Astrocyte (in vitro differentiated cells and primary cell): Measurements from ENCODE around the gene CNPPD1. TPM values are rescaled to one million over a fixed set of nuclear protein-coding genes. Genes with fewer than 3 reads are reported as not detected.

Experiments
- DNase-seq: peaks from one replicate; pipeline ENCODE4 v3.0.0-alpha.2; 2010; ENCODE audit warnings: low read depth
- FAIRE-seq: peaks from 2 replicates; lab custom pipeline; 2011; peaks lifted over from hg19 to GRCh38; lab: Jason Lieb, UNC
- H2AFZ ChIP-seq: 2 replicates; pipeline ENCODE4 v1.6.0; 2012; ENCODE audit warnings: low read depth, low read length, inconsistent platforms
- H3K27ac ChIP-seq: 2 replicates; pipeline ENCODE4 v1.5.1; 2011; ENCODE audit warnings: low read depth, low read length, inconsistent platforms
- H3K27me3 ChIP-seq: 2 replicates; pipeline ENCODE4 v1.6.0; 2011; ENCODE audit warnings: low read length, inconsistent platforms; ENCODE audit not compliant: insufficient read depth
- H3K36me3 ChIP-seq: 2 replicates; pipeline ENCODE4 v1.5.1; 2011; ENCODE audit warnings: low read length, inconsistent platforms; ENCODE audit not compliant: insufficient read depth
- H3K4me1 ChIP-seq: 2 replicates; pipeline ENCODE4 v1.5.1; 2011; ENCODE audit warnings: low read length, inconsistent platforms; ENCODE audit not compliant: insufficient read depth
- H3K4me2 ChIP-seq: 2 replicates; pipeline ENCODE4 v1.6.0; 2012; ENCODE audit warnings: low read length, inconsistent platforms
- H3K4me3 ChIP-seq: 2 replicates; pipeline ENCODE4 v1.5.1; 2011; ENCODE audit warnings: low read depth, mild to moderate bottlenecking, low read length, inconsistent platforms; ENCODE audit not compliant: insufficient read depth
- H3K79me2 ChIP-seq: 2 replicates; pipeline ENCODE4 v1.6.0; 2012; ENCODE audit warnings: mild to moderate bottlenecking, low read length, inconsistent platforms; ENCODE audit not compliant: insufficient read depth
- H3K9ac ChIP-seq: 2 replicates; pipeline ENCODE4 v1.6.0; 2012; ENCODE audit warnings: mild to moderate bottlenecking, low read length, inconsistent platforms
- H3K9me3 ChIP-seq: 2 replicates; pipeline ENCODE4 v1.5.1; 2012; ENCODE audit warnings: low read depth, mild to moderate bottlenecking, low read length, inconsistent platforms; ENCODE audit not compliant: insufficient read depth
- H4K20me1 ChIP-seq: 2 replicates; pipeline ENCODE4 v1.6.0; 2012; ENCODE audit warnings: low read length, inconsistent platforms; ENCODE audit not compliant: insufficient read depth
- H3K27ac Mint-ChIP-seq: one replicate; pipeline ENCODE4 v1.8.0; 2021; ENCODE audit warnings: mild to moderate bottlenecking, mixed read lengths; ENCODE audit not compliant: unreplicated experiment
- H3K27me3 Mint-ChIP-seq: one replicate; pipeline ENCODE4 v1.8.0; 2021; ENCODE audit warnings: low read depth, mixed read lengths; ENCODE audit not compliant: unreplicated experiment
- H3K36me3 Mint-ChIP-seq: one replicate; pipeline ENCODE4 v1.8.0; 2021; ENCODE audit warnings: low read depth, mixed read lengths; ENCODE audit not compliant: unreplicated experiment
- H3K4me1 Mint-ChIP-seq: one replicate; pipeline ENCODE4 v1.8.0; 2021; ENCODE audit warnings: low read depth, mixed read lengths; ENCODE audit not compliant: unreplicated experiment
- H3K4me3 Mint-ChIP-seq: one replicate; pipeline ENCODE4 v1.8.0; 2021; ENCODE audit warnings: mild to moderate bottlenecking, moderate library complexity, mixed read lengths; ENCODE audit not compliant: unreplicated experiment
- H3K9me3 Mint-ChIP-seq: one replicate; pipeline ENCODE4 v1.8.0; 2021; ENCODE audit warnings: mild to moderate bottlenecking, mixed read lengths; ENCODE audit not compliant: unreplicated experiment
- EZH2 ChIP-seq: IDR thresholded peaks from 2 replicates; pipeline ENCODE4 v1.6.1; 2012; ENCODE audit warnings: mild to moderate bottlenecking, low read length, inconsistent platforms; ENCODE audit not compliant: insufficient read depth
- total RNA-seq: library from RNA; stranded (reverse); gene quantifications from 2 replicates; pipeline ENCODE4 v1.2.1, GENCODE V29; 2021
- TF ChIP-seq, protein P1 (sequence below): IDR thresholded peaks from 2 replicates; pipeline ENCODE4 v1.5.1; 2011; ENCODE audit warnings: low read depth, mild to moderate bottlenecking, inconsistent platforms, low read length, moderate library complexity; ENCODE audit not compliant: insufficient read depth

CNPPD1 gene
- total RNA-seq, 1 donor from 2014 or later: 28.1 TPM

DNA sequence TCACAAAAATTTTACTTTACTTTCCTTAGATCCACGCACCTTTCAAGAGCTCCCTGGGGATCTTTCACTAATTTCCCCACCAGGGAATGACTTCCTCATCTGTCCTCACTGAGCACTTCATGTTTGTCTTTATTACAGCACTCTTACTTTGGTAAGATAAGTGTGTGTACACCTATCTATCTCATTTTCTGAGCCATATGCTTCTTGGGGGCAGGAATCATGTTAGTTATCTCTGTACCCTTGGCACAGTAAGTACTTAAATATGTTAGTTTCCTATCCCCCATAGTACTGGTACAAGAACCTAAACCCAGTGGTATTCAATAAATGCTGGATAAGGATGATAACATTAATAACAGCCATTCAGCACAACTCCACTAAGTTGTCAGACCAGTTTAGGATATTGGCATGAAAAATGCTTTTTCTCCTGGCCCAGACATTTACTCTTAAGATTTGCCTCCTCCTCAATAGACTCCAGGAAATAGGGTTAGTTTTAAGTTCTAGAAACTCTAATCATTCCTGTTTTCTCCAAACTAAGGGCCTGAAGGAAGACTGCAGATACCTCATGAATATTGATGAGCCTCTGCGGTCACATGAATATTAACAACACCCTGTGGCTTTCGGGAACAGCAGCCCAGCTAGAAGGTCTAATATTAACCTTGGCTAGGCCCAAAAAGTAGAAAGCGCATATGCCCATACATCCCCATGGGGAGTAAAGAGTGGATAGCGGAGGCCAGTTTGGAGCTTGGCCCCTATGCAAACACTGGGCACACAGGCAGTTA is 54.3 kb downstream of the CNPPD1 start:
- H3K4me1 Mint-ChIP-seq: peaks cover 15% of the 10 kb centered on the region
- no peaks in the 10 kb centered on the region for H3K27me3 ChIP-seq
- no peak overlapping the region for H2AFZ ChIP-seq
- no peaks in the 10 kb centered on the region for H3K9me3 ChIP-seq
- H3K4me2 ChIP-seq: no peak overlapping the region
- H3K27ac Mint-ChIP-seq: no peak overlapping the region
- no peak overlapping the region for H3K4me3 ChIP-seq
- no peak overlapping the region for H3K9ac ChIP-seq
- H3K36me3 Mint-ChIP-seq: peaks cover 5% of the 10 kb centered on the region
- FAIRE-seq (no peak), DNase-seq (peak; percentile 40)
- H3K27ac ChIP-seq: no peak overlapping the region
- no peak overlapping the region for H3K4me3 Mint-ChIP-seq
- H3K36me3 ChIP-seq: no peaks in the 10 kb centered on the region
- H3K27me3 Mint-ChIP-seq: peaks cover 18% of the 10 kb centered on the region
- TF ChIP-seq, protein P1, sequence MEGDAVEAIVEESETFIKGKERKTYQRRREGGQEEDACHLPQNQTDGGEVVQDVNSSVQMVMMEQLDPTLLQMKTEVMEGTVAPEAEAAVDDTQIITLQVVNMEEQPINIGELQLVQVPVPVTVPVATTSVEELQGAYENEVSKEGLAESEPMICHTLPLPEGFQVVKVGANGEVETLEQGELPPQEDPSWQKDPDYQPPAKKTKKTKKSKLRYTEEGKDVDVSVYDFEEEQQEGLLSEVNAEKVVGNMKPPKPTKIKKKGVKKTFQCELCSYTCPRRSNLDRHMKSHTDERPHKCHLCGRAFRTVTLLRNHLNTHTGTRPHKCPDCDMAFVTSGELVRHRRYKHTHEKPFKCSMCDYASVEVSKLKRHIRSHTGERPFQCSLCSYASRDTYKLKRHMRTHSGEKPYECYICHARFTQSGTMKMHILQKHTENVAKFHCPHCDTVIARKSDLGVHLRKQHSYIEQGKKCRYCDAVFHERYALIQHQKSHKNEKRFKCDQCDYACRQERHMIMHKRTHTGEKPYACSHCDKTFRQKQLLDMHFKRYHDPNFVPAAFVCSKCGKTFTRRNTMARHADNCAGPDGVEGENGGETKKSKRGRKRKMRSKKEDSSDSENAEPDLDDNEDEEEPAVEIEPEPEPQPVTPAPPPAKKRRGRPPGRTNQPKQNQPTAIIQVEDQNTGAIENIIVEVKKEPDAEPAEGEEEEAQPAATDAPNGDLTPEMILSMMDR: no peak
- no peak for TF ChIP-seq EZH2
- H4K20me1 ChIP-seq: peaks cover 33% of the 10 kb centered on the region
- H3K79me2 ChIP-seq: no peaks in the 10 kb centered on the region
- H3K4me1 ChIP-seq: peaks cover 27% of the 10 kb centered on the region
- H3K9me3 Mint-ChIP-seq: no peaks in the 10 kb centered on the region

Other genes starting within 250 kb of the CNPPD1 start
- gene CDK5R2, start 217.3 kb downstream of the CNPPD1 start, total RNA-seq: 0.75 and 1.1 TPM in 2 replicates
- gene FEV, start 191.7 kb downstream of the CNPPD1 start, total RNA-seq: not detected in 2 replicates
- gene CRYBA2, start 183.5 kb downstream of the CNPPD1 start, total RNA-seq: not detected in 2 replicates
- gene CFAP65, start 135.4 kb downstream of the CNPPD1 start, total RNA-seq: 0.22 and 0.27 TPM in 2 replicates
- not detected in 2 replicates for gene IHH, start 116.0 kb downstream of the CNPPD1 start, total RNA-seq
- gene NHEJ1, start 16.1 kb downstream of the CNPPD1 start, total RNA-seq: 10.8 and 11.4 TPM in 2 replicates
- 1.2 and 1.5 TPM in 2 replicates for gene SLC23A3, start 6.9 kb downstream of the CNPPD1 start, total RNA-seq
- 54.8 and 55.2 TPM in 2 replicates for gene RETREG2, start 1.4 kb upstream of the CNPPD1 start, total RNA-seq
- 20.7 and 24.0 TPM in 2 replicates for gene ZFAND2B, start 29.9 kb upstream of the CNPPD1 start, total RNA-seq
- gene ABCB6, start 42.0 kb upstream of the CNPPD1 start, total RNA-seq: 12.5 and 13.2 TPM in 2 replicates
- 48.8 and 57.0 TPM in 2 replicates for gene ATG9A, start 52.7 kb upstream of the CNPPD1 start, total RNA-seq
- 41.6 and 43.8 TPM in 2 replicates for gene ANKZF1, start 52.9 kb upstream of the CNPPD1 start, total RNA-seq
- gene GLB1L, start 68.5 kb upstream of the CNPPD1 start, total RNA-seq: 2.7 and 4.6 TPM in 2 replicates
- gene STK16, start 68.6 kb upstream of the CNPPD1 start, total RNA-seq: 19.1 and 20.6 TPM in 2 replicates
- gene TUBA4B, start 76.3 kb upstream of the CNPPD1 start, total RNA-seq: not detected in 2 replicates
- gene TUBA4A, start 77.0 kb upstream of the CNPPD1 start, total RNA-seq: 18.0 and 19.7 TPM in 2 replicates
- 49.7 and 53.9 TPM in 2 replicates for gene DNAJB2, start 102.4 kb upstream of the CNPPD1 start, total RNA-seq
- 76.6 and 88.2 TPM in 2 replicates for gene PTPRN, start 132.5 kb upstream of the CNPPD1 start, total RNA-seq
- gene RESP18, start 155.8 kb upstream of the CNPPD1 start, total RNA-seq: not detected in 2 replicates
- 44.8 and 53.9 TPM in 2 replicates for gene DNPEP, start 211.0 kb upstream of the CNPPD1 start, total RNA-seq
- gene DES, start 241.5 kb upstream of the CNPPD1 start, total RNA-seq: 5.2 and 5.4 TPM in 2 replicates